ENCODE results near the gene TRPM4. TPM values are rescaled to one million over a fixed set of nuclear protein-coding genes. Genes with fewer than 3 reads are reported as not detected.
A peak's percentile ranks its signal among the peaks of the same experiment; 100 is the strongest.
"Not testable (repeated sequence)": the region's sequence is repeated elsewhere in the genome, so short reads cannot be mapped to it uniquely, and the experiment has no call there.

TRPM4 gene
- total and polyA plus RNA-seq, 4 donors, result 21.3 to 59.1 (median 49.5) TPM

DNA sequence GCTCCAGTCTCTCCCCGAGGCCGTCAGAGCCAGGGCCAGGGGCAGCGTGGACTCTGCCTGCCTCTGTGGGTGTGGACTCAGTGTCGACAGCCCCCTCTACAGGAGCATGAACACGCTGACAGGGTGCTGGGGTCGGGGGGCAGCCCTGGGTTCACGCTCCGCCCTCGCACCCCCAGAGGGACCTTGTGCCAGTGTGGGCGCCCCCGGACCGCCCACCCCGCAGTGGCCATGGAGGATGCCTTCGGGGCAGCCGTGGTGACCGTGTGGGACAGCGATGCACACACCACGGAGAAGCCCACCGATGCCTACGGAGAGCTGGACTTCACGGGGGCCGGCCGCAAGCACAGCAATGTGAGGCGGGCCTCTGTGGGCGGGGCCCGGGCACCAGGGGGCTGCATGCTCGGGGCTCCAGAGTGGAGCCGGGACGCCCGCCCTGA lies 8.3 kb downstream of the TRPM4 start:
- Histone ChIP-seq H3K27ac (ENCODE audit: low read depth in 1 of 2, low read length in 2 of 2) (peak overlapping the region; percentile 30 to 81), H3K4me3 (ENCODE audit: low read length in 2 of 2) (no peak overlapping the region), H3K4me1 (ENCODE audit: control insufficient read depth in 1 of 2, insufficient read depth in 2 of 2, low read length in 2 of 2) (peaks cover 0 to 3% of the 10 kb centered on the region in 2 donors), H3K36me3 (ENCODE audit: control insufficient read depth in 1 of 2, insufficient read depth in 2 of 2, low read length in 1 of 2) (no peaks in the 10 kb centered on the region), H3K27me3 (ENCODE audit: control insufficient read depth in 1 of 2, insufficient read depth in 2 of 2, low read length in 1 of 2) (no peaks in the 10 kb centered on the region), H3K9me3 (ENCODE audit: control insufficient read depth, low read length) (no peaks in the 10 kb centered on the region)
- intact Hi-C loops (cut with DNase I), result no loop called here
- DNase-seq, result peak in 1 of 2 donors; percentile 43
- ATAC-seq (ENCODE audit: low FRiP score), result peak; percentile 49
- 16 to 35% methylated on average over 20 to 30 of the region's 30 CpGs for WGBS, 2 donors

GRCh38 chr19:49167857-49168409 lies 10.3 kb downstream of the TRPM4 start:
- Histone ChIP-seq H3K36me3 (ENCODE audit: control insufficient read depth in 1 of 2, insufficient read depth in 2 of 2, low read length in 1 of 2) (peaks cover 0 to 4% of the 10 kb centered on the region in 2 donors), H3K4me1 (ENCODE audit: control insufficient read depth in 1 of 2, insufficient read depth in 2 of 2, low read length in 2 of 2) (peaks cover 0 to 3% of the 10 kb centered on the region in 2 donors), H3K27me3 (ENCODE audit: control insufficient read depth in 1 of 2, insufficient read depth in 2 of 2, low read length in 1 of 2) (no peaks in the 10 kb centered on the region), H3K9me3 (ENCODE audit: control insufficient read depth, low read length) (no peaks in the 10 kb centered on the region), H3K27ac (ENCODE audit: low read depth in 1 of 2, low read length in 2 of 2) (no peak overlapping the region), H3K4me3 (ENCODE audit: low read length in 2 of 2) (no peak overlapping the region)
- intact Hi-C loops (cut with DNase I), result no loop called here
- DNase-seq, result peak in 1 of 2 donors; percentile 30
- WGBS, 2 donors, result 83 to 85% methylated on average over 24 to 25 of the region's 25 CpGs
- ATAC-seq (ENCODE audit: low FRiP score), result no peak

DNA sequence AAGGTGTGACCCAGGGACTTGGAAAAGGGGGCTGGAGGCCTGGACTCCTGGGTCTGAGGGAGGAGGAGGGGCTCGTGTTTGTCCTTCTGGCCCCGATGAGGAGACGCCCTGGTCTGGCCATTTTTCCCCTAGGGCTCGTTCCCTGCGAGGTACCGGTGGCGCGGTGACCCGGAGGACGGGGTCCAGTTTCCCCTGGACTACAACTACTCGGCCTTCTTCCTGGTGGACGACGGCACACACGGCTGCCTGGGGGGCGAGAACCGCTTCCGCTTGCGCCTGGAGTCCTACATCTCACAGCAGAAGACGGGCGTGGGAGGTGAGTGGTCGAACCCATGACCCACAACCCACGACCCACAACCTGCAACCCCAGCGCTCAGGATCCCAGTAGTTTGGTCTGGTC lies 10.8 kb downstream of the TRPM4 start:
- 93 to 95% methylated on average over 23 of the region's 23 CpGs for WGBS, 2 donors
- H3K27me3 ChIP-seq (ENCODE audit: control insufficient read depth in 1 of 2, insufficient read depth in 2 of 2, low read length in 1 of 2), result no peaks in the 10 kb centered on the region
- H3K4me1 ChIP-seq (ENCODE audit: control insufficient read depth in 1 of 2, insufficient read depth in 2 of 2, low read length in 2 of 2), result peaks cover 0 to 3% of the 10 kb centered on the region in 2 donors
- no peak overlapping the region for H3K4me3 ChIP-seq (ENCODE audit: low read length in 2 of 2)
- H3K36me3 ChIP-seq (ENCODE audit: control insufficient read depth in 1 of 2, insufficient read depth in 2 of 2, low read length in 1 of 2), result peaks cover 0 to 4% of the 10 kb centered on the region in 2 donors
- ATAC-seq (ENCODE audit: low FRiP score) (no peak), DNase-seq (no peak)
- H3K27ac ChIP-seq (ENCODE audit: low read depth in 1 of 2, low read length in 2 of 2), result no peak overlapping the region
- intact Hi-C loops (cut with DNase I), result no loop called here
- H3K9me3 ChIP-seq (ENCODE audit: control insufficient read depth, low read length), result no peaks in the 10 kb centered on the region

- Histone ChIP-seq H3K36me3 (ENCODE audit: control insufficient read depth in 1 of 2, insufficient read depth in 2 of 2, low read length in 1 of 2) (peaks cover 0 to 4% of the 10 kb centered on the region in 2 donors), H3K4me1 (ENCODE audit: control insufficient read depth in 1 of 2, insufficient read depth in 2 of 2, low read length in 2 of 2) (no peaks in the 10 kb centered on the region), H3K9me3 (ENCODE audit: control insufficient read depth, low read length) (no peaks in the 10 kb centered on the region), H3K4me3 (ENCODE audit: low read length in 2 of 2) (no peak overlapping the region), H3K27ac (ENCODE audit: low read depth in 1 of 2, low read length in 2 of 2) (no peak overlapping the region), H3K27me3 (ENCODE audit: control insufficient read depth in 1 of 2, insufficient read depth in 2 of 2, low read length in 1 of 2) (no peaks in the 10 kb centered on the region)
- intact Hi-C loops (cut with DNase I), result no loop called here
- ATAC-seq (ENCODE audit: low FRiP score) (no peak), DNase-seq (no peak)
- WGBS, 2 donors, result 96 to 97% methylated on average over 2 of the region's 2 CpGs
Observed at GRCh38 chr19:49173198-49173597, 15.6 kb downstream of the TRPM4 start.

DNA sequence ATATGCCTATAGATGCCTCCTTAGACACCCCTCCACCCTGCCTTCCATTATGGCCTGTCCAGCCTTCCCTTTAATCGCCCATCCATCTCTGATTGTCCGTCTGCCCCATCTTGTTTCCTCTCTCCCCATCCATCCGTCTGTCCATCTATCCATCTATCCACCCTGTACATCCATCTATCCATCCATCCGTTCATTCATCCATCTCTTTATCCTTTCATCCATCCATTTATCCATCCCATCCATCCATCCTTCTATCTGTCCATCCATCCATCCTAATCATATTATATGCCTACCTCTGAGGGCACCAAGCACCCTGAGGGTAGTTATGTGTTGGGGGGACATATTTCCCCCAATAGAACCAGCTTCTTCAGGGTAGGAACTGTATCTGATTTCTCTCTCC lies 23.1 kb downstream of the TRPM4 start:
- DNase-seq, result no peak
- no peak for ATAC-seq (ENCODE audit: low FRiP score)
- Histone ChIP-seq H3K9me3 (ENCODE audit: control insufficient read depth, low read length) (no peaks in the 10 kb centered on the region), H3K4me1 (ENCODE audit: control insufficient read depth in 1 of 2, insufficient read depth in 2 of 2, low read length in 2 of 2) (no peaks in the 10 kb centered on the region), H3K27me3 (ENCODE audit: control insufficient read depth in 1 of 2, insufficient read depth in 2 of 2, low read length in 1 of 2) (no peaks in the 10 kb centered on the region), H3K4me3 (ENCODE audit: low read length in 2 of 2) (no peak overlapping the region), H3K36me3 (ENCODE audit: control insufficient read depth in 1 of 2, insufficient read depth in 2 of 2, low read length in 1 of 2) (no peaks in the 10 kb centered on the region), H3K27ac (ENCODE audit: low read depth in 1 of 2, low read length in 2 of 2) (no peak overlapping the region)
- 90 to 94% methylated on average over 4 of the region's 4 CpGs for WGBS, 2 donors
- intact Hi-C loops (cut with DNase I), result no loop called here

GRCh38 chr19:49182010-49182847 lies 24.6 kb downstream of the TRPM4 start:
- H3K27me3 ChIP-seq (ENCODE audit: control insufficient read depth in 1 of 2, insufficient read depth in 2 of 2, low read length in 1 of 2); H3K4me3 ChIP-seq (ENCODE audit: low read length in 2 of 2); H3K4me1 ChIP-seq (ENCODE audit: control insufficient read depth in 1 of 2, insufficient read depth in 2 of 2, low read length in 2 of 2); intact Hi-C loops (cut with DNase I); H3K27ac ChIP-seq (ENCODE audit: low read depth in 1 of 2, low read length in 2 of 2); H3K9me3 ChIP-seq (ENCODE audit: control insufficient read depth, low read length); H3K36me3 ChIP-seq (ENCODE audit: control insufficient read depth in 1 of 2, insufficient read depth in 2 of 2, low read length in 1 of 2); ATAC-seq (ENCODE audit: low FRiP score); DNase-seq: not testable (repeated sequence)
- 77 to 78% methylated on average over 20 of the region's 20 CpGs for WGBS, 2 donors

- Histone ChIP-seq H3K4me1 (ENCODE audit: control insufficient read depth in 1 of 2, insufficient read depth in 2 of 2, low read length in 2 of 2) (no peaks in the 10 kb centered on the region), H3K27me3 (ENCODE audit: control insufficient read depth in 1 of 2, insufficient read depth in 2 of 2, low read length in 1 of 2) (no peaks in the 10 kb centered on the region), H3K9me3 (ENCODE audit: control insufficient read depth, low read length) (no peaks in the 10 kb centered on the region), H3K4me3 (ENCODE audit: low read length in 2 of 2) (no peak overlapping the region), H3K27ac (ENCODE audit: low read depth in 1 of 2, low read length in 2 of 2) (no peak overlapping the region), H3K36me3 (ENCODE audit: control insufficient read depth in 1 of 2, insufficient read depth in 2 of 2, low read length in 1 of 2) (no peaks in the 10 kb centered on the region)
- ATAC-seq (ENCODE audit: low FRiP score) (no peak), DNase-seq (no peak)
- 65 to 68% methylated on average over 20 to 26 of the region's 26 CpGs for WGBS, 2 donors
- intact Hi-C loops (cut with DNase I), result no loop called here
Observed at GRCh38 chr19:49182848-49183375, 25.3 kb downstream of the TRPM4 start.

GRCh38 chr19:49186108-49186507 lies 28.5 kb downstream of the TRPM4 start:
- ATAC-seq (ENCODE audit: low FRiP score) (no peak), DNase-seq (no peak)
- Histone ChIP-seq H3K27ac (ENCODE audit: low read depth in 1 of 2, low read length in 2 of 2) (no peak overlapping the region), H3K36me3 (ENCODE audit: control insufficient read depth in 1 of 2, insufficient read depth in 2 of 2, low read length in 1 of 2) (peaks cover 0 to 6% of the 10 kb centered on the region in 2 donors), H3K27me3 (ENCODE audit: control insufficient read depth in 1 of 2, insufficient read depth in 2 of 2, low read length in 1 of 2) (no peaks in the 10 kb centered on the region), H3K4me1 (ENCODE audit: control insufficient read depth in 1 of 2, insufficient read depth in 2 of 2, low read length in 2 of 2) (no peaks in the 10 kb centered on the region), H3K4me3 (ENCODE audit: low read length in 2 of 2) (no peak overlapping the region), H3K9me3 (ENCODE audit: control insufficient read depth, low read length) (no peaks in the 10 kb centered on the region)
- WGBS, 2 donors, result 87 to 88% methylated on average over 5 of the region's 5 CpGs
- intact Hi-C loops (cut with DNase I), result no loop called here
